GM21619 (cell line): Measurements from ENCODE around the gene GATA6.

Source experiments
- ATAC-seq: cut with Tn5 transposase; IDR thresholded peaks from one replicate; pipeline ENCODE4 v1.9.1; 2021; ENCODE audit not compliant: unreplicated experiment

The GATA6 gene

DNA sequence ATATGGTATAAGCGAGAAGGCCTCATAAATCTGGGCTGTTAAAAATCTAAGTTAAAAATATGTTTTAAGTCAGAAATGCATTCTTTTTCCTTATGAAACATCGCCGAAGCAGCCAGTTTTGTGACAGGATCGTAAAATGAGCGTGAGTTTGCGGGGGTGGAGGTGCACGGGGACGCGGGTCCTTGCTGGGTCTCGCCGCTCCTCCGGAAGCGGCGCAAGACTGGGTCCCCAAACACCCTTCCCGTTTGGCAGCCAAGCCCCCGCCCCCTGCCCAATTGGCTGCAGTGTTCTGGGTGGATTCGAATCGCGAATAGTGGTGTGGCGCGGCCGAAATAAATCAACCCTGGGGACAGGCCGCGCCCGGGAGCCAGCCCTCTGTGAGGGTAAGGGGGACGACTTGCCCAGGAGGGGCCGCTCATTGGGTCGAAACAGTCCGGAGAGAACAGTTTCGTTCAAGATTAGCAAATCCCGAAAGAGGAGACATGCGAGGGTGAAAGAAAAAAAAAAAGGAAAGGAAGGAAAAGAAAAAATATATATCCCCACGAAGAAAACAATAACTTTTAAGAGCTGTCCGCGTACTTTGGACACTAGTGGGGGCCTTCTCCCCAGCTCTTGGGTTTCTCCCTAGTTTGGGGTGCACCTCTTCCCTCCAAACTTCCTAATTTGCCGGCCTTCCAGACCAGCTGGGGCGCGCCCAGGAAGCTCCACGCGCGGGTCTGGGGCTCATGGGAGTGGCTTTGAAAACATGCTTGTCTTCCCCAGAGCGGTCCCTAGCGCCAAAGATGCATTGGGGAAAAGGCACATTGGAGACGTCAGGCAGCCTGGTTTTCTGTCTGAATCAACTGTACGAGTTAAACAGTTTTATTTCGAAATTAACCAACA is 3.1 kb upstream of the GATA6 start:
- no peak for ATAC-seq

DNA sequence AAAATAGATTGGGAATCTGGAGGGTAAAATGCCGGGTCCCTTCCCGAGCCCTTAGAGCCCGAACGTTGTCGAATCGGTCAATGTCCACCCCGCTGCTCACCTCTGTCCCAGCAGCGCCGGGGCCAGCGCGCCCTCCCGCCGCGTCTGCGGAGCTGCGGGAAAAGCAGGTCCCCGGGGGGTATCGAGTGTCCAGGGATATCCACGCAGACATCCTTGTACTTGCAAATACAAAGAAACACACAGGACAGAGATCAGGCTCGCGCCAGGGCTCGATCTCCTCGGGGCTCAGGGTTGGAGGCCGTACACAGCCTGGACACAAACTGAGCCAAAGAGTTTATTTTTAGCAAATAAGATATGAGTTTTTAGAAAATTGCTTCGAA is 2.3 kb upstream of the GATA6 start:
- ATAC-seq = no peak

GRCh38 chr18:22167471-22168241 is 1.7 kb upstream of the GATA6 start:
- no peak for ATAC-seq

GRCh38 chr18:22168360-22168921 is 948 bp upstream of the GATA6 start:
- no peak for ATAC-seq

GRCh38 chr18:22169889-22170420 is 566 bp downstream of the GATA6 start:
- ATAC-seq = no peak

- no peak for ATAC-seq
Measured at GRCh38 chr18:22170421-22171257, 1.2 kb downstream of the GATA6 start.

GRCh38 chr18:22171258-22172119 is 2.1 kb downstream of the GATA6 start:
- ATAC-seq = no peak

DNA sequence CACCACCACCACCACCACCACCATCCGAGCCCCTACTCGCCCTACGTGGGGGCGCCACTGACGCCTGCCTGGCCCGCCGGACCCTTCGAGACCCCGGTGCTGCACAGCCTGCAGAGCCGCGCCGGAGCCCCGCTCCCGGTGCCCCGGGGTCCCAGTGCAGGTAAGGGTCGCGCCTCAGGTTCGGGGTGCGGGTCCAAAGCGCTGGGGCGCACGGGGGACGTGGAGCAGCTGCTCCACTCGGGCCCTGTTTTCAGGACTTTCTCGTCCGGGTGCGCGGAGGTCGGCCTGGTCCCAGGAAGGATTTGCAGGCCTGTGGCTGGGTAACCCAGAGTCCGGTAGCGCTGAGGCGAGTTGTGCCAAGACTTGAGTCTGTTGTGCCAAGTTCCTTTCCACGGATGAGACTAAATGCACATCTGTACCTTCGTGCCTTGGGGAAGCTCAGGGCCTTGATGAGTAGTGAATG is 2.8 kb downstream of the GATA6 start:
- ATAC-seq = no peak

DNA sequence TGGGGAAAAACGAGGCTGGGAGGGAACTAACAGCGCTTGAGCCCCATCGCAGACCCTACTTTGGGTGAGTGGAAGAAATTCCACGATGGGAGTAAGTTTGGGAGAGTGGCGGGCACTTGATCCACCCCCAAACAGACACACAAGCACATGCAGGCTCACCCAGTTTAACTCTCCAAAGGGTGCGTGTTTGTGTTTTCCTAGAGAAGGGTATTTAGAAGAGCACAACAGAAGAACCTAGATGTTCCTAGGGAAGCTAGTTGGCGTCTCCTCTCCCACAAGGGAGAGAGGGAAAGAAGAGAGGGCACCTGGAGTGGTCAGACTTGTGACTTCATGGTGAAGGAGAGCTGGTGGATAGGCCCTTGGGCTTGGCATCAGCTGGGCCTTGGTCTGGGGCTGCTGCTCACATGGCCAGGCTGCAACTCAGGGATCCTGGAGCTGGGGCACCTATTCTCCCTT is 3.2 kb downstream of the GATA6 start:
- ATAC-seq = no peak

- ATAC-seq = no peak
Measured at GRCh38 chr18:22173221-22173927, 4.0 kb downstream of the GATA6 start.

- ATAC-seq = no peak
Measured at GRCh38 chr18:22173928-22174301, 4.5 kb downstream of the GATA6 start.

DNA sequence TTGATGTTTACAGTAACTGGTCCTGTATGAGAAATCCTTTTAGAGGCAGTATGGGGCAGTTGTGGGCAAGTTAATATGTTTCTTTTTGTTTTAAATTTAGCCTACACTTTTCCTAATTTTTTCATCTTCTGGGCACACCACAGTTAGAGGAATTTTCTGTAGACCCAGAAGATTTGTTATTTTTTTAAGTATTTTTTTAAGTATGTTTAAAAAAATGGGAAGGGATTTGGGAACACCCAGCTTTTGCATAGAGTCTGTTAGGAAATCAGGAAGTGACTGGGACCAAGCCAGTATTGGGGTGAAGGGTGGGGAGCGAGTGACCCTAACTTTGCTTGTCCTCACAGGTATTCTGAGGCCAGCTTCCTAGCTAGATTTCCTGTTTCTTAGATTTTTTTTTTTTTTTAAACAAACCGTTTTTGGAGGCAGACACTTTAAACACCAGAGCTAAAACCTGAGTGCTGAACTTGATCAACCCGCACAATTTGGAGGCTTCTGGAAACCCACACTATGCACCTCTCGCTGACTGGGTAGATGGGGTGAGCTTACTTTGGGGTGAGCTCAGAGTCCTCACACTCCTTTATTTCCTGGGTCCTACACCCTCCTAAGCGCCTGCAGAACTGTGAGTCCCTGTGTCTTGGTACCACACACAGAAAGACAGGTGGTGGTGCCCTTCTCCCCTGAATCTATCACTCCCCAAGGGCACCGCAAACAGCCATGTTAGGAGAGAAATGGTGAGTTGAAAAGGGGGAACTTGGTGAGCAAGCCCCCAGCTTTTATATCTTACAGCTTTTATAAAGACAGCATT is 5.2 kb downstream of the GATA6 start:
- ATAC-seq = no peak

DNA sequence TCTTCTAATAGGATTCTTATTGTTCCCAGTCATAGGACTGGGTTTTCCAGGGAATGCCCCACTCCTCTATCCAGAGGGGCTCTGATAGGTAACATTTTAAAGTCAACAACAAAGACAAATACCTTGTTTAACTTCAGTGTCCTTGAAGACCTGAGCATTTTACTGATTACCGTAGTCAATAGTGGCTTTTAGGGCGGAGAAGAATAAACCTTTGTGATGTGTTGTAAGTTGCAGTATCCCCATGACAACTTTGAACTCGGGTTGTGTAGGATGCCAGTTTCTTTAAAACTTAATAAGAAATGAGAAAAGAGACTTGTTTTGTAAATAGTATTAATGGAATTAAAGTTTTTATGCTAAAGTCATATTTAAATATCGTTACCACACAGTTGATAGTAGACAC is 6.0 kb downstream of the GATA6 start:
- no peak for ATAC-seq

DNA sequence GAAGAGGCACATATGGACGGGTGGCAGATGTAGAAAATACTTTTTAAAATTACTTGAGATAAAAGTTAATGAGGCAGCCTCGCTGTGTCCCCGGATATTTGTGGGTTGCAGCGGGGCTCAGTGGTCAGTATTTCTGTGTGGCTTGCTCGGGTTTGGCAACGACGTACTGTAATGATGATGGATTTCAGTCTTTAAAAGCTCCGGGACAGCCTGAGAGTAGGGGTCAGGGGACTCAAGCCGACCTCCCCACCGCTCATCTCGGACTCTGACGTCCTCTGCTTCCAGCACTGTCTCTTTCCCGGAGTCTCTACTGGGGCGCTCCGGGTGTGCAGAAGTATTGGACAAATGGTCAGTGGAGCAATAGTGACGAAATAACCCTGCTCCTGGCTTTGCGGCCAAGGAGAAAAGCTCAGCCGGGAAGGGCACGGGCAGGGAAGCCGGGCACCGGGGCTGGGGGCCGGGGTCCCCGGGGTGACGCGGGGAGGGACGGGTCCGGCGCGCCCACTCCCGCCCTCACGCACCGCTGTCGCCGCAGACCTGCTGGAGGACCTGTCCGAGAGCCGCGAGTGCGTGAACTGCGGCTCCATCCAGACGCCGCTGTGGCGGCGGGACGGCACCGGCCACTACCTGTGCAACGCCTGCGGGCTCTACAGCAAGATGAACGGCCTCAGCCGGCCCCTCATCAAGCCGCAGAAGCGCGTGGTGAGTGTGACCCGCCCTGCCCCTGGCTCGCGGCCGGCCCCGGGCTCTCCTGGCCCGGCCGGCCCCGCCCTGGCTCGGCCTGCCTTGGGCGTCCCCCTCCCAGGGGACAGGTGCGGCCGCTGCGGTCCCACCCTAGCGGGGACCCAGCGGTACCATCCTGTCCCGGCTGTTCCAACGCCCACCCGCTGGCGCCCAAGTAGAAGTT is 7.3 kb downstream of the GATA6 start:
- no peak for ATAC-seq

GRCh38 chr18:22177327-22177871 is 8.0 kb downstream of the GATA6 start:
- no peak for ATAC-seq

DNA sequence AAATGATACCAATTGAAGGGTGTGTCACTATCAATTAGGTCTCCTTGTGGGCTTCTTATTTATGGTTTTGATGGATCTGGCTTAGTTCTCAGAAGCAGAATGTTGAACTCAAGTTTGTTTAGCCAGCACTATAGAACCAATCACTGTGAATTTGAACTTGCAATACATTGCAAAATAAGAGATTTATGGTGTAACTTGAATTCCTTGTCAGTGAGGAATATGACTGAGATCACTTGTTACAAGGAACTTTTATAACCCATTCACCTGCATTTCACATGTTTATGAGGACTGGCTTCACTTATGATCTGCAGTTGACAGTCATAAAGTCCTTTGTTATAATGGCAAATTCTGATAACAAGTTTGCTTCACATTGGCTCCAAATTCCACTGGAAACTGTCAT is 9.8 kb downstream of the GATA6 start:
- no peak for ATAC-seq

GRCh38 chr18:22179631-22180030 is 10.2 kb downstream of the GATA6 start:
- ATAC-seq = no peak
